GM06990 (cell line): Measurements from ENCODE around the gene ESR1.

Source experiments
- DNase-seq: peaks from one replicate; pipeline ENCODE4 v3.0.0-alpha.2; 2011; ENCODE audit not compliant: insufficient read length; ENCODE audit errors: extremely low read depth
- H3K27me3 ChIP-seq: replicated peaks from 2 replicates; pipeline ENCODE4 v1.6.0; 2011; ENCODE audit warnings: low read length; ENCODE audit not compliant: control insufficient read depth, insufficient read depth
- H3K36me3 ChIP-seq: 2 replicates; pipeline ENCODE4 v1.5.1; 2011; ENCODE audit warnings: low read length; ENCODE audit not compliant: control insufficient read depth, insufficient read depth
- H3K4me3 ChIP-seq: replicated peaks from 2 replicates; pipeline ENCODE4 v1.5.1; 2011; ENCODE audit warnings: low read depth, mild to moderate bottlenecking, control low read depth, low read length
- CTCF ChIP-seq: IDR thresholded peaks from 2 replicates; pipeline ENCODE4 v1.5.1; 2011; ENCODE audit warnings: low read length, control low read depth, mild to moderate bottlenecking, inconsistent platforms; ENCODE audit not compliant: insufficient read depth, poor library complexity, severe bottlenecking

ESR1 gene

GRCh38 chr6:152034631-152035030 is 227.1 kb downstream of the ESR1 start:
- Histone ChIP-seq H3K27me3 (no peaks in the 10 kb centered on the region), H3K36me3 (no peaks in the 10 kb centered on the region), H3K4me3 (no peak overlapping the region)
- DNase-seq = no peak
- TF ChIP-seq CTCF = no peak

GRCh38 chr6:152046118-152046517 is 238.6 kb downstream of the ESR1 start:
- no peak for TF ChIP-seq CTCF
- Histone ChIP-seq H3K36me3 (no peaks in the 10 kb centered on the region), H3K27me3 (no peaks in the 10 kb centered on the region; the same call in 1 of the 2 replicates), H3K4me3 (no peak overlapping the region)
- no peak for DNase-seq

- H3K4me3 ChIP-seq = no peak overlapping the region
- H3K36me3 ChIP-seq = no peaks in the 10 kb centered on the region
- TF ChIP-seq CTCF = no peak
- DNase-seq = no peak
- H3K27me3 ChIP-seq = no peaks in the 10 kb centered on the region; the same call in 1 of the 2 replicates
Observed at GRCh38 chr6:152048921-152049320, 241.4 kb downstream of the ESR1 start.

GRCh38 chr6:152049502-152049901 is 242.0 kb downstream of the ESR1 start:
- TF ChIP-seq CTCF = no peak
- Histone ChIP-seq H3K4me3 (no peak overlapping the region), H3K36me3 (no peaks in the 10 kb centered on the region), H3K27me3 (no peaks in the 10 kb centered on the region; the same call in 1 of the 2 replicates)
- no peak for DNase-seq

GRCh38 chr6:152050451-152051195 is 243.1 kb downstream of the ESR1 start:
- no peak for DNase-seq
- no peaks in the 10 kb centered on the region for H3K36me3 ChIP-seq
- TF ChIP-seq CTCF = no peak
- H3K27me3 ChIP-seq = no peaks in the 10 kb centered on the region; the same call in 1 of the 2 replicates
- H3K4me3 ChIP-seq = no peak overlapping the region
